Stimulated activated effector memory CD8-positive, alpha-beta T cell treated with anti-CD3 and anti-CD28 coated beads, Interleukin-12 subunit alpha, Interleukin-12 subunit beta, amount 100 ng/mL, for 72 hours (primary cell): ENCODE results near the gene AGAP1.
"Not testable (repeated sequence)": the region's sequence is repeated elsewhere in the genome, so short reads cannot be mapped to it uniquely, and the experiment has no call there.

Experiments
- ATAC-seq: fragments of 150-1000 bp; cut with Tn5 transposase; 2 replicates; pipeline ENCODE4 v1.10.0; 2021
- DNase-seq, 2 donors: peaks; one replicate each; pipeline ENCODE4 v3.0.0; 2021 to 2022; ENCODE audit warnings: low spot score in 2 of 2
- H3K27ac Mint-ChIP-seq: one replicate; pipeline ENCODE4 v1.8.0; 2022; ENCODE audit warnings: mild to moderate bottlenecking, mixed read lengths
- H3K36me3 Mint-ChIP-seq: one replicate; pipeline ENCODE4 v1.8.0; 2022; ENCODE audit warnings: mild to moderate bottlenecking, mixed read lengths
- H3K4me1 Mint-ChIP-seq: one replicate; pipeline ENCODE4 v1.8.0; 2022; ENCODE audit warnings: mixed read lengths
- H3K4me3 Mint-ChIP-seq: one replicate; pipeline ENCODE4 v1.8.0; 2022; ENCODE audit warnings: mild to moderate bottlenecking, mixed read lengths
- H3K9me3 Mint-ChIP-seq: one replicate; pipeline ENCODE4 v1.8.0; 2022; ENCODE audit warnings: mixed read lengths

AGAP1 gene

GRCh38 chr2:235598532-235599531 is 105.0 kb downstream of the AGAP1 start:
- Mint-ChIP-seq H3K27ac (no peak overlapping the region), H3K36me3 (no peaks in the 10 kb centered on the region), H3K4me1 (peaks cover 7% of the 10 kb centered on the region), H3K4me3 (no peak overlapping the region), H3K9me3 (peaks cover 7% of the 10 kb centered on the region)
- ATAC-seq (no peak), DNase-seq (no peak)

GRCh38 chr2:235599596-235600338 is 105.9 kb downstream of the AGAP1 start:
- H3K4me3 Mint-ChIP-seq: no peak overlapping the region
- no peaks in the 10 kb centered on the region for H3K36me3 Mint-ChIP-seq
- ATAC-seq (no peak), DNase-seq (no peak)
- no peak overlapping the region for H3K27ac Mint-ChIP-seq
- peaks cover 7% of the 10 kb centered on the region for H3K4me1 Mint-ChIP-seq
- peaks cover 7% of the 10 kb centered on the region for H3K9me3 Mint-ChIP-seq

GRCh38 chr2:235600406-235600805 is 106.6 kb downstream of the AGAP1 start:
- H3K36me3 Mint-ChIP-seq: no peaks in the 10 kb centered on the region
- H3K9me3 Mint-ChIP-seq: peaks cover 7% of the 10 kb centered on the region
- no peak for ATAC-seq
- H3K4me1 Mint-ChIP-seq: peaks cover 7% of the 10 kb centered on the region
- H3K4me3 Mint-ChIP-seq: no peak overlapping the region
- DNase-seq: no peak
- no peak overlapping the region for H3K27ac Mint-ChIP-seq

GRCh38 chr2:235600926-235601325 is 107.1 kb downstream of the AGAP1 start:
- Mint-ChIP-seq H3K36me3 (no peaks in the 10 kb centered on the region), H3K9me3 (peaks cover 7% of the 10 kb centered on the region), H3K4me3 (no peak overlapping the region), H3K27ac (no peak overlapping the region), H3K4me1 (peaks cover 7% of the 10 kb centered on the region)
- DNase-seq: no peak
- no peak for ATAC-seq

- Mint-ChIP-seq H3K9me3 (peaks cover 7% of the 10 kb centered on the region), H3K4me3 (no peak overlapping the region), H3K27ac (no peak overlapping the region), H3K36me3 (no peaks in the 10 kb centered on the region), H3K4me1 (peaks cover 7% of the 10 kb centered on the region)
- ATAC-seq: no peak
- no peak for DNase-seq
These were observed 108.3 kb downstream of the AGAP1 start for GRCh38 chr2:235601960-235602704.

- H3K4me3 Mint-ChIP-seq, H3K27ac Mint-ChIP-seq, H3K4me1 Mint-ChIP-seq, H3K9me3 Mint-ChIP-seq, H3K36me3 Mint-ChIP-seq, DNase-seq: not testable (repeated sequence)
- peak; percentile 40 for ATAC-seq
These were observed 109.1 kb downstream of the AGAP1 start for GRCh38 chr2:235602971-235603370.

- H3K4me1 Mint-ChIP-seq: peaks cover 7% of the 10 kb centered on the region
- H3K9me3 Mint-ChIP-seq: peaks cover 7% of the 10 kb centered on the region
- H3K4me3 Mint-ChIP-seq: no peak overlapping the region
- H3K27ac Mint-ChIP-seq: no peak overlapping the region
- H3K36me3 Mint-ChIP-seq: no peaks in the 10 kb centered on the region
- ATAC-seq (no peak), DNase-seq (no peak)
These were observed 109.8 kb downstream of the AGAP1 start for GRCh38 chr2:235603659-235604058.

GRCh38 chr2:235605312-235606003 is 111.6 kb downstream of the AGAP1 start:
- DNase-seq (no peak), ATAC-seq (peak; percentile 79)
- Mint-ChIP-seq H3K27ac (no peak overlapping the region), H3K4me3 (no peak overlapping the region), H3K9me3 (peaks cover 7% of the 10 kb centered on the region), H3K36me3 (no peaks in the 10 kb centered on the region), H3K4me1 (peaks cover 10% of the 10 kb centered on the region)

- no peak for ATAC-seq
- no peak overlapping the region for H3K4me3 Mint-ChIP-seq
- H3K27ac Mint-ChIP-seq: no peak overlapping the region
- no peak for DNase-seq
- H3K36me3 Mint-ChIP-seq: no peaks in the 10 kb centered on the region
- H3K4me1 Mint-ChIP-seq: peaks cover 17% of the 10 kb centered on the region
- H3K9me3 Mint-ChIP-seq: peaks cover 7% of the 10 kb centered on the region
These were observed 112.3 kb downstream of the AGAP1 start for GRCh38 chr2:235606004-235606715.

- Mint-ChIP-seq H3K36me3 (no peaks in the 10 kb centered on the region), H3K4me1 (peaks cover 15% of the 10 kb centered on the region), H3K4me3 (no peak overlapping the region), H3K27ac (no peak overlapping the region), H3K9me3 (peaks cover 3% of the 10 kb centered on the region)
- ATAC-seq (no peak), DNase-seq (no peak)
These were observed 113.8 kb downstream of the AGAP1 start for GRCh38 chr2:235607546-235608199.

- peaks cover 13% of the 10 kb centered on the region for H3K4me1 Mint-ChIP-seq
- peaks cover 3% of the 10 kb centered on the region for H3K9me3 Mint-ChIP-seq
- ATAC-seq (no peak), DNase-seq (no peak)
- H3K4me3 Mint-ChIP-seq: no peak overlapping the region
- no peak overlapping the region for H3K27ac Mint-ChIP-seq
- no peaks in the 10 kb centered on the region for H3K36me3 Mint-ChIP-seq
These were observed 114.5 kb downstream of the AGAP1 start for GRCh38 chr2:235608200-235608887.

GRCh38 chr2:235609321-235609720 is 115.5 kb downstream of the AGAP1 start:
- no peaks in the 10 kb centered on the region for H3K36me3 Mint-ChIP-seq
- ATAC-seq (no peak), DNase-seq (no peak)

GRCh38 chr2:235609746-235610145 is 115.9 kb downstream of the AGAP1 start:
- Mint-ChIP-seq H3K9me3 (no peaks in the 10 kb centered on the region), H3K27ac (no peak overlapping the region), H3K4me3 (no peak overlapping the region), H3K4me1 (peaks cover 22% of the 10 kb centered on the region), H3K36me3 (no peaks in the 10 kb centered on the region)
- no peak for ATAC-seq
- no peak for DNase-seq

More at GRCh38 chr2:235609321-235609720, 115.5 kb downstream of the AGAP1 start:
- Mint-ChIP-seq H3K9me3 (no peaks in the 10 kb centered on the region), H3K4me1 (peaks cover 19% of the 10 kb centered on the region), H3K27ac (no peak overlapping the region), H3K4me3 (no peak overlapping the region)
